ENCODE results near the gene F5.

- TF ChIP-seq, protein P1, sequence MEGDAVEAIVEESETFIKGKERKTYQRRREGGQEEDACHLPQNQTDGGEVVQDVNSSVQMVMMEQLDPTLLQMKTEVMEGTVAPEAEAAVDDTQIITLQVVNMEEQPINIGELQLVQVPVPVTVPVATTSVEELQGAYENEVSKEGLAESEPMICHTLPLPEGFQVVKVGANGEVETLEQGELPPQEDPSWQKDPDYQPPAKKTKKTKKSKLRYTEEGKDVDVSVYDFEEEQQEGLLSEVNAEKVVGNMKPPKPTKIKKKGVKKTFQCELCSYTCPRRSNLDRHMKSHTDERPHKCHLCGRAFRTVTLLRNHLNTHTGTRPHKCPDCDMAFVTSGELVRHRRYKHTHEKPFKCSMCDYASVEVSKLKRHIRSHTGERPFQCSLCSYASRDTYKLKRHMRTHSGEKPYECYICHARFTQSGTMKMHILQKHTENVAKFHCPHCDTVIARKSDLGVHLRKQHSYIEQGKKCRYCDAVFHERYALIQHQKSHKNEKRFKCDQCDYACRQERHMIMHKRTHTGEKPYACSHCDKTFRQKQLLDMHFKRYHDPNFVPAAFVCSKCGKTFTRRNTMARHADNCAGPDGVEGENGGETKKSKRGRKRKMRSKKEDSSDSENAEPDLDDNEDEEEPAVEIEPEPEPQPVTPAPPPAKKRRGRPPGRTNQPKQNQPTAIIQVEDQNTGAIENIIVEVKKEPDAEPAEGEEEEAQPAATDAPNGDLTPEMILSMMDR (IDR thresholded peaks at IDR 0.05): no peak
- no peak for TF ChIP-seq POLR2A (IDR thresholded peaks at IDR 0.05)
Measured at GRCh38 chr1:169610108-169610507, 23.8 kb upstream of the F5 start.
